Esophagus (tissue), 2 donors: ENCODE data around the gene SAMD5. TPM values are rescaled to one million over a fixed set of nuclear protein-coding genes. Genes with fewer than 3 reads are reported as not detected.
"Not testable (repeated sequence)": the region's sequence is repeated elsewhere in the genome, so short reads cannot be mapped to it uniquely, and the experiment has no call there.

Experiments used
- H3K27ac ChIP-seq, 2 donors: one replicate each; pipeline ENCODE4 v1.5.1; 2013; ENCODE audit warnings: low read depth in 2 of 2, mild to moderate bottlenecking in 2 of 2, inconsistent platforms in 1 of 2, low read length in 1 of 2, moderate library complexity in 1 of 2
- H3K27me3 ChIP-seq, 2 donors: one replicate each; pipeline ENCODE4 v1.6.1; 2013; ENCODE audit warnings: low read length in 2 of 2, control low read depth in 1 of 2, mild to moderate bottlenecking in 1 of 2; ENCODE audit not compliant: insufficient read depth in 2 of 2, control insufficient read depth in 1 of 2
- H3K36me3 ChIP-seq, 2 donors: one replicate each; pipeline ENCODE4 v1.6.1; 2013; ENCODE audit warnings: low read length in 1 of 2; ENCODE audit not compliant: control insufficient read depth in 2 of 2, insufficient read depth in 2 of 2
- H3K4me1 ChIP-seq, 2 donors: one replicate each; pipeline ENCODE4 v1.6.1; 2013; ENCODE audit warnings: low read length in 1 of 2; ENCODE audit not compliant: control insufficient read depth in 2 of 2, insufficient read depth in 2 of 2
- H3K4me3 ChIP-seq, 2 donors: one replicate each; pipeline ENCODE4 v1.5.1; 2013; ENCODE audit warnings: low read length in 2 of 2, mild to moderate bottlenecking in 2 of 2, low read depth in 1 of 2, moderate library complexity in 1 of 2
- H3K9me3 ChIP-seq, 2 donors: one replicate each; pipeline ENCODE4 v1.6.1; 2013; ENCODE audit warnings: mild to moderate bottlenecking in 2 of 2, low read depth in 1 of 2, low read length in 1 of 2, moderate library complexity in 1 of 2; ENCODE audit not compliant: control insufficient read depth in 2 of 2, insufficient read depth in 1 of 2
- WGBS, 2 donors: extraction: QIAGEN DNeasy Blood & Tissue Kit; methylation state at CpG; one replicate each; pipeline ENCODE4 v1.1.7; 2013; 5-methylcytosine and 5-hydroxymethylcytosine counted together
- polyA plus RNA-seq, 2 donors: library from polyadenylated mRNA; stranded (reverse); fragments of 200-250 nt; gene quantifications; one replicate each; pipeline ENCODE4 v1.2.3, GENCODE V29; 2013
- donor health status: healthy with polysubstance abuse.
- donor health status: Bipolar disorder and iron deficiency.

SAMD5 gene
- polyA plus RNA-seq, 2 donors = 7.2 to 7.4 TPM

- Histone ChIP-seq H3K27me3 (no peaks in the 10 kb centered on the region), H3K36me3 (no peaks in the 10 kb centered on the region), H3K27ac (no peak overlapping the region), H3K4me3 (no peak overlapping the region), H3K9me3 (no peaks in the 10 kb centered on the region), H3K4me1 (peaks cover 0 to 6% of the 10 kb centered on the region in 2 donors)
- 93% methylated on average over 5 of the region's 5 CpGs for WGBS, 2 donors
Observed at GRCh38 chr6:147525519-147526209, 17.2 kb downstream of the SAMD5 start.

GRCh38 chr6:147527197-147527596, 18.7 kb downstream of the SAMD5 start:
- WGBS, 2 donors = 86 to 91% methylated on average over 4 of the region's 4 CpGs
- no peaks in the 10 kb centered on the region for H3K36me3 ChIP-seq
- H3K4me3 ChIP-seq = no peak overlapping the region
- H3K27me3 ChIP-seq = no peaks in the 10 kb centered on the region
- no peaks in the 10 kb centered on the region for H3K9me3 ChIP-seq
- H3K4me1 ChIP-seq = peaks cover 0 to 6% of the 10 kb centered on the region in 2 donors
- no peak overlapping the region for H3K27ac ChIP-seq

GRCh38 chr6:147528511-147529145, 20.1 kb downstream of the SAMD5 start:
- peaks cover 0 to 6% of the 10 kb centered on the region in 2 donors for H3K4me1 ChIP-seq
- H3K27ac ChIP-seq = no peak overlapping the region
- no peaks in the 10 kb centered on the region for H3K9me3 ChIP-seq
- no peak overlapping the region for H3K4me3 ChIP-seq
- H3K36me3 ChIP-seq = no peaks in the 10 kb centered on the region
- no peaks in the 10 kb centered on the region for H3K27me3 ChIP-seq

- peak overlapping the region in 1 of 2 donors; percentile 57 for H3K27ac ChIP-seq
- peaks cover 0 to 6% of the 10 kb centered on the region in 2 donors for H3K4me1 ChIP-seq
- 25 to 30% methylated on average over 13 of the region's 13 CpGs for WGBS, 2 donors
- H3K9me3 ChIP-seq = no peaks in the 10 kb centered on the region
- H3K36me3 ChIP-seq = no peaks in the 10 kb centered on the region
- H3K4me3 ChIP-seq = no peak overlapping the region
- no peaks in the 10 kb centered on the region for H3K27me3 ChIP-seq
Observed at GRCh38 chr6:147530132-147531060, 21.9 kb downstream of the SAMD5 start.

GRCh38 chr6:147531321-147531720, 22.8 kb downstream of the SAMD5 start:
- no peaks in the 10 kb centered on the region for H3K9me3 ChIP-seq
- peaks cover 0 to 6% of the 10 kb centered on the region in 2 donors for H3K4me1 ChIP-seq
- 54% methylated on average over 2 of the region's 2 CpGs for WGBS, 2 donors
- no peaks in the 10 kb centered on the region for H3K27me3 ChIP-seq
- no peak overlapping the region for H3K4me3 ChIP-seq
- no peaks in the 10 kb centered on the region for H3K36me3 ChIP-seq
- H3K27ac ChIP-seq = no peak overlapping the region

GRCh38 chr6:147534116-147534860, 25.8 kb downstream of the SAMD5 start:
- Histone ChIP-seq H3K36me3 (no peaks in the 10 kb centered on the region), H3K4me3 (no peak overlapping the region), H3K27me3 (no peaks in the 10 kb centered on the region), H3K4me1 (peaks cover 0 to 6% of the 10 kb centered on the region in 2 donors), H3K27ac (peak overlapping the region in 1 of 2 donors; percentile 13), H3K9me3 (no peaks in the 10 kb centered on the region)
- 78 to 82% methylated on average over 13 of the region's 13 CpGs for WGBS, 2 donors

GRCh38 chr6:147538821-147539220, 30.3 kb downstream of the SAMD5 start:
- peaks cover 3% of the 10 kb centered on the region in 2 donors for H3K9me3 ChIP-seq
- H3K4me3 ChIP-seq = no peak overlapping the region
- no peaks in the 10 kb centered on the region for H3K36me3 ChIP-seq
- no peak overlapping the region for H3K27ac ChIP-seq
- H3K4me1 ChIP-seq = no peaks in the 10 kb centered on the region
- H3K27me3 ChIP-seq = no peaks in the 10 kb centered on the region
- WGBS, 2 donors = 85 to 88% methylated on average over 6 of the region's 6 CpGs

- Histone ChIP-seq H3K9me3 (peaks cover 3% of the 10 kb centered on the region in 2 donors), H3K4me3 (no peak overlapping the region), H3K36me3 (no peaks in the 10 kb centered on the region), H3K4me1 (no peaks in the 10 kb centered on the region), H3K27me3 (no peaks in the 10 kb centered on the region), H3K27ac (no peak overlapping the region)
- WGBS, 2 donors = 83 to 85% methylated on average over 5 of the region's 5 CpGs
Observed at GRCh38 chr6:147540075-147540474, 31.6 kb downstream of the SAMD5 start.

- H3K36me3 ChIP-seq, H3K27ac ChIP-seq, H3K9me3 ChIP-seq, H3K4me3 ChIP-seq, H3K27me3 ChIP-seq, H3K4me1 ChIP-seq: not testable (repeated sequence)
- WGBS, 2 donors = 88 to 93% methylated on average over 4 of the region's 4 CpGs
Observed at GRCh38 chr6:147542436-147542835, 33.9 kb downstream of the SAMD5 start.
